Left renal cortex interstitium (tissue), 4 donors: ENCODE results near the gene LBP. TPM values are rescaled to one million over a fixed set of nuclear protein-coding genes. Genes with fewer than 3 reads are reported as not detected.
"Not testable (repeated sequence)": the region's sequence is repeated elsewhere in the genome, so short reads cannot be mapped to it uniquely, and the experiment has no call there.

ENCODE experiments used
- DNase-seq, 4 donors: peaks; one replicate each; pipeline ENCODE4 v3.0.0-alpha.2; 2013; ENCODE audit warnings: low read depth in 4 of 4, low spot score in 2 of 4, missing footprints in 1 of 4
- polyA plus RNA-seq, 4 donors: library from polyadenylated mRNA; unstranded; fragments of 120-200 nt; gene quantifications; one replicate each; pipeline ENCODE4 v1.2.1, GENCODE V29; 2013; ENCODE audit not compliant: insufficient read length in 4 of 4

LBP gene
- polyA plus RNA-seq, 4 donors, result 0.23 TPM; not detected in 3

GRCh38 chr20:38392356-38392755, 46.1 kb downstream of the LBP start:
- no peak for DNase-seq

- DNase-seq, result no peak
Observed at GRCh38 chr20:38393259-38393658, 47.0 kb downstream of the LBP start.

GRCh38 chr20:38395165-38395564, 48.9 kb downstream of the LBP start:
- DNase-seq, result no peak

GRCh38 chr20:38395751-38396395, 49.6 kb downstream of the LBP start:
- not testable (repeated sequence) for DNase-seq

- DNase-seq, result no peak
Observed at GRCh38 chr20:38402089-38402488, 55.8 kb downstream of the LBP start.

GRCh38 chr20:38402816-38403215, 56.5 kb downstream of the LBP start:
- no peak for DNase-seq

- DNase-seq, result no peak
Observed at GRCh38 chr20:38404016-38404415, 57.7 kb downstream of the LBP start.

GRCh38 chr20:38405132-38405531, 58.9 kb downstream of the LBP start:
- DNase-seq, result no peak

- no peak for DNase-seq
Observed at GRCh38 chr20:38406476-38406875, 60.2 kb downstream of the LBP start.

GRCh38 chr20:38407321-38407720, 61.0 kb downstream of the LBP start:
- no peak for DNase-seq

- DNase-seq, result not testable (repeated sequence)
Observed at GRCh38 chr20:38407822-38408221, 61.5 kb downstream of the LBP start.

- DNase-seq, result no peak
Observed at GRCh38 chr20:38412877-38413577, 66.7 kb downstream of the LBP start.

GRCh38 chr20:38414769-38415450, 68.6 kb downstream of the LBP start:
- DNase-seq, result no peak

- DNase-seq, result no peak
Observed at GRCh38 chr20:38418509-38419204, 72.4 kb downstream of the LBP start.

- no peak for DNase-seq
Observed at GRCh38 chr20:38420388-38421085, 74.3 kb downstream of the LBP start.

GRCh38 chr20:38421915-38422314, 75.6 kb downstream of the LBP start:
- no peak for DNase-seq

- DNase-seq, result no peak
Observed at GRCh38 chr20:38423541-38423940, 77.3 kb downstream of the LBP start.

- DNase-seq, result no peak
Observed at GRCh38 chr20:38424401-38424800, 78.1 kb downstream of the LBP start.

- DNase-seq, result no peak
Observed at GRCh38 chr20:38426006-38426897, 80.0 kb downstream of the LBP start.
